Measurements from ENCODE around the gene MRPL27.

The MRPL27 gene

DNA sequence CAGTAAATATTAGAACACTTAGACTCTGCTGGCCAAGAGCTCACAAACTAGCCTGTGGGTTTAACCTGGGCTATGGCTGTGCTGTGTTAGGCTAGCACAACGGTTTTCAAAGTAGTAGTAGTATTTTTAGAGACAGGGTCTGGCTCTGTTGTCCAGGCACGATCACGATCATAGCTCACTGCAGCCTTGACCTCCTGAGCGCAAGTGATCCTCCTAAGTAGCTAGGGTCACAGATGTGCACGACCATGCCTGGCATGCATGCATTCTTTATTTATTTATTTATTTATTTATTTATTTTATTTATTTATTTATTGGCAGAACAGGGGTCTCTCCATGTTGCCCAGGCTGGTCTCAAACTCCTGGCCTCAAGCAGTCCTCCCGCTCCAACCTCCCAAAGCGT is 10.3 kb downstream of the MRPL27 start (continued):
- no peak for TF ChIP-seq ZNF423 (tag by site-specific recombination; IDR thresholded peaks at IDR 0.05)
- TF ChIP-seq ZNF76 (tag by site-specific recombination; IDR thresholded peaks at IDR 0.05; ENCODE audit: borderline replicate concordance, low read depth), result no peak
- TF ChIP-seq ZNF624 (tag by site-specific recombination; IDR thresholded peaks at IDR 0.05), result no peak
- TF ChIP-seq, protein P1, sequence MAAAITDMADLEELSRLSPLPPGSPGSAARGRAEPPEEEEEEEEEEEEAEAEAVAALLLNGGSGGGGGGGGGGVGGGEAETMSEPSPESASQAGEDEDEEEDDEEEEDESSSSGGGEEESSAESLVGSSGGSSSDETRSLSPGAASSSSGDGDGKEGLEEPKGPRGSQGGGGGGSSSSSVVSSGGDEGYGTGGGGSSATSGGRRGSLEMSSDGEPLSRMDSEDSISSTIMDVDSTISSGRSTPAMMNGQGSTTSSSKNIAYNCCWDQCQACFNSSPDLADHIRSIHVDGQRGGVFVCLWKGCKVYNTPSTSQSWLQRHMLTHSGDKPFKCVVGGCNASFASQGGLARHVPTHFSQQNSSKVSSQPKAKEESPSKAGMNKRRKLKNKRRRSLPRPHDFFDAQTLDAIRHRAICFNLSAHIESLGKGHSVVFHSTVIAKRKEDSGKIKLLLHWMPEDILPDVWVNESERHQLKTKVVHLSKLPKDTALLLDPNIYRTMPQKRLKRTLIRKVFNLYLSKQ (tag by site-specific recombination; IDR thresholded peaks at IDR 0.05; ENCODE audit: borderline replicate concordance), result no peak; the same call in 1 of the 2 replicates
- TF ChIP-seq, protein P2, sequence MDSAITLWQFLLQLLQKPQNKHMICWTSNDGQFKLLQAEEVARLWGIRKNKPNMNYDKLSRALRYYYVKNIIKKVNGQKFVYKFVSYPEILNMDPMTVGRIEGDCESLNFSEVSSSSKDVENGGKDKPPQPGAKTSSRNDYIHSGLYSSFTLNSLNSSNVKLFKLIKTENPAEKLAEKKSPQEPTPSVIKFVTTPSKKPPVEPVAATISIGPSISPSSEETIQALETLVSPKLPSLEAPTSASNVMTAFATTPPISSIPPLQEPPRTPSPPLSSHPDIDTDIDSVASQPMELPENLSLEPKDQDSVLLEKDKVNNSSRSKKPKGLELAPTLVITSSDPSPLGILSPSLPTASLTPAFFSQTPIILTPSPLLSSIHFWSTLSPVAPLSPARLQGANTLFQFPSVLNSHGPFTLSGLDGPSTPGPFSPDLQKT (IDR thresholded peaks at IDR 0.05; ENCODE audit: borderline replicate concordance, low read depth, low read length), result no peak
- TF ChIP-seq, protein P3, sequence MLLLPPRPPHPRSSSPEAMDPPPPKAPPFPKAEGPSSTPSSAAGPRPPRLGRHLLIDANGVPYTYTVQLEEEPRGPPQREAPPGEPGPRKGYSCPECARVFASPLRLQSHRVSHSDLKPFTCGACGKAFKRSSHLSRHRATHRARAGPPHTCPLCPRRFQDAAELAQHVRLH (tag by site-specific recombination; IDR thresholded peaks at IDR 0.05), result 0 out of 2 replicates have a peak, but pooled peaks have one; percentile 29
- TF ChIP-seq, protein P4, sequence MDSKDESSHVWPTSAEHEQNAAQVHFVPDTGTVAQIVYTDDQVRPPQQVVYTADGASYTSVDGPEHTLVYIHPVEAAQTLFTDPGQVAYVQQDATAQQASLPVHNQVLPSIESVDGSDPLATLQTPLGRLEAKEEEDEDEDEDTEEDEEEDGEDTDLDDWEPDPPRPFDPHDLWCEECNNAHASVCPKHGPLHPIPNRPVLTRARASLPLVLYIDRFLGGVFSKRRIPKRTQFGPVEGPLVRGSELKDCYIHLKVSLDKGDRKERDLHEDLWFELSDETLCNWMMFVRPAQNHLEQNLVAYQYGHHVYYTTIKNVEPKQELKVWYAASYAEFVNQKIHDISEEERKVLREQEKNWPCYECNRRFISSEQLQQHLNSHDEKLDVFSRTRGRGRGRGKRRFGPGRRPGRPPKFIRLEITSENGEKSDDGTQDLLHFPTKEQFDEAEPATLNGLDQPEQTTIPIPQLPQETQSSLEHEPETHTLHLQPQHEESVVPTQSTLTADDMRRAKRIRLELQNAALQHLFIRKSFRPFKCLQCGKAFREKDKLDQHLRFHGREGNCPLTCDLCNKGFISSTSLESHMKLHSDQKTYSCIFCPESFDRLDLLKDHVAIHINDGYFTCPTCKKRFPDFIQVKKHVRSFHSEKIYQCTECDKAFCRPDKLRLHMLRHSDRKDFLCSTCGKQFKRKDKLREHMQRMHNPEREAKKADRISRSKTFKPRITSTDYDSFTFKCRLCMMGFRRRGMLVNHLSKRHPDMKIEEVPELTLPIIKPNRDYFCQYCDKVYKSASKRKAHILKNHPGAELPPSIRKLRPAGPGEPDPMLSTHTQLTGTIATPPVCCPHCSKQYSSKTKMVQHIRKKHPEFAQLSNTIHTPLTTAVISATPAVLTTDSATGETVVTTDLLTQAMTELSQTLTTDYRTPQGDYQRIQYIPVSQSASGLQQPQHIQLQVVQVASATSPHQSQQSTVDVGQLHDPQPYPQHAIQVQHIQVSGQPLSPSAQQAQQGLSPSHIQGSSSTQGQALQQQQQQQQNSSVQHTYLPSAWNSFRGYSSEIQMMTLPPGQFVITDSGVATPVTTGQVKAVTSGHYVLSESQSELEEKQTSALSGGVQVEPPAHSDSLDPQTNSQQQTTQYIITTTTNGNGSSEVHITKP (tag by site-specific recombination; IDR thresholded peaks at IDR 0.05), result no peak
- no peak for TF ChIP-seq ZBTB17 (tag by site-specific recombination; IDR thresholded peaks at IDR 0.05)
- TF ChIP-seq IKZF3 (tag by site-specific recombination; IDR thresholded peaks at IDR 0.05), result no peak
- peak; percentile 41; the same call in 1 of the 2 replicates for TF ChIP-seq ZNF530 (tag by site-specific recombination; IDR thresholded peaks at IDR 0.05; ENCODE audit: low read depth)
- TF ChIP-seq, protein P5, sequence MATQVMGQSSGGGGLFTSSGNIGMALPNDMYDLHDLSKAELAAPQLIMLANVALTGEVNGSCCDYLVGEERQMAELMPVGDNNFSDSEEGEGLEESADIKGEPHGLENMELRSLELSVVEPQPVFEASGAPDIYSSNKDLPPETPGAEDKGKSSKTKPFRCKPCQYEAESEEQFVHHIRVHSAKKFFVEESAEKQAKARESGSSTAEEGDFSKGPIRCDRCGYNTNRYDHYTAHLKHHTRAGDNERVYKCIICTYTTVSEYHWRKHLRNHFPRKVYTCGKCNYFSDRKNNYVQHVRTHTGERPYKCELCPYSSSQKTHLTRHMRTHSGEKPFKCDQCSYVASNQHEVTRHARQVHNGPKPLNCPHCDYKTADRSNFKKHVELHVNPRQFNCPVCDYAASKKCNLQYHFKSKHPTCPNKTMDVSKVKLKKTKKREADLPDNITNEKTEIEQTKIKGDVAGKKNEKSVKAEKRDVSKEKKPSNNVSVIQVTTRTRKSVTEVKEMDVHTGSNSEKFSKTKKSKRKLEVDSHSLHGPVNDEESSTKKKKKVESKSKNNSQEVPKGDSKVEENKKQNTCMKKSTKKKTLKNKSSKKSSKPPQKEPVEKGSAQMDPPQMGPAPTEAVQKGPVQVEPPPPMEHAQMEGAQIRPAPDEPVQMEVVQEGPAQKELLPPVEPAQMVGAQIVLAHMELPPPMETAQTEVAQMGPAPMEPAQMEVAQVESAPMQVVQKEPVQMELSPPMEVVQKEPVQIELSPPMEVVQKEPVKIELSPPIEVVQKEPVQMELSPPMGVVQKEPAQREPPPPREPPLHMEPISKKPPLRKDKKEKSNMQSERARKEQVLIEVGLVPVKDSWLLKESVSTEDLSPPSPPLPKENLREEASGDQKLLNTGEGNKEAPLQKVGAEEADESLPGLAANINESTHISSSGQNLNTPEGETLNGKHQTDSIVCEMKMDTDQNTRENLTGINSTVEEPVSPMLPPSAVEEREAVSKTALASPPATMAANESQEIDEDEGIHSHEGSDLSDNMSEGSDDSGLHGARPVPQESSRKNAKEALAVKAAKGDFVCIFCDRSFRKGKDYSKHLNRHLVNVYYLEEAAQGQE (tag by site-specific recombination; IDR thresholded peaks at IDR 0.05), result peak; percentile 77
- no peak for TF ChIP-seq ZNF510 (tag by site-specific recombination; IDR thresholded peaks at IDR 0.05; ENCODE audit: insufficient replicate concordance)
- TF ChIP-seq ZNF791 (tag by site-specific recombination; IDR thresholded peaks at IDR 0.05), result peak; percentile 70; the same call in 1 of the 2 replicates
- no peak for TF ChIP-seq WT1 (tag by site-specific recombination; IDR thresholded peaks at IDR 0.05)
- no peak for TF ChIP-seq SALL2 (tag by site-specific recombination; IDR thresholded peaks at IDR 0.05; ENCODE audit: borderline replicate concordance)
- no peak for TF ChIP-seq EGR2 (tag by site-specific recombination; IDR thresholded peaks at IDR 0.05; ENCODE audit: low read depth)
- no peak for TF ChIP-seq HOXD13 (CRISPR knock-in tag; IDR thresholded peaks at IDR 0.05; ENCODE audit: borderline replicate concordance)
- peak; percentile 34 for TF ChIP-seq ZNF654 (tag by site-specific recombination; IDR thresholded peaks at IDR 0.05; ENCODE audit: low read depth)
- no peak for TF ChIP-seq ZNF202 (tag by site-specific recombination; IDR thresholded peaks at IDR 0.05; ENCODE audit: borderline replicate concordance)
- TF ChIP-seq, protein P6, sequence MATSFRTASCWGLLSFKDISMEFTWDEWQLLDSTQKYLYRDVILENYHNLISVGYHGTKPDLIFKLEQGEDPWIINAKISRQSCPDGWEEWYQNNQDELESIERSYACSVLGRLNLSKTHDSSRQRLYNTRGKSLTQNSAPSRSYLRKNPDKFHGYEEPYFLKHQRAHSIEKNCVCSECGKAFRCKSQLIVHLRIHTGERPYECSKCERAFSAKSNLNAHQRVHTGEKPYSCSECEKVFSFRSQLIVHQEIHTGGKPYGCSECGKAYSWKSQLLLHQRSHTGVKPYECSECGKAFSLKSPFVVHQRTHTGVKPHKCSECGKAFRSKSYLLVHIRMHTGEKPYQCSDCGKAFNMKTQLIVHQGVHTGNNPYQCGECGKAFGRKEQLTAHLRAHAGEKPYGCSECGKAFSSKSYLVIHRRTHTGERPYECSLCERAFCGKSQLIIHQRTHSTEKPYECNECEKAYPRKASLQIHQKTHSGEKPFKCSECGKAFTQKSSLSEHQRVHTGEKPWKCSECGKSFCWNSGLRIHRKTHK (tag by site-specific recombination; IDR thresholded peaks at IDR 0.05), result no peak
- no peak for TF ChIP-seq ZNF544 (tag by site-specific recombination; IDR thresholded peaks at IDR 0.05)
- no peak for TF ChIP-seq SP7 (tag by site-specific recombination; IDR thresholded peaks at IDR 0.05)
- TF ChIP-seq ZNF10 (tag by site-specific recombination; IDR thresholded peaks at IDR 0.05), result no peak
- no peak for TF ChIP-seq ZNF596 (tag by site-specific recombination; IDR thresholded peaks at IDR 0.05)
- TF ChIP-seq ZBTB1 (tag by site-specific recombination; IDR thresholded peaks at IDR 0.05), result no peak
- TF ChIP-seq ZNF629 (tag by site-specific recombination; IDR thresholded peaks at IDR 0.05), result no peak
- TF ChIP-seq ZNF211 (tag by site-specific recombination; IDR thresholded peaks at IDR 0.05; ENCODE audit: low read depth), result no peak
- TF ChIP-seq, protein P7, sequence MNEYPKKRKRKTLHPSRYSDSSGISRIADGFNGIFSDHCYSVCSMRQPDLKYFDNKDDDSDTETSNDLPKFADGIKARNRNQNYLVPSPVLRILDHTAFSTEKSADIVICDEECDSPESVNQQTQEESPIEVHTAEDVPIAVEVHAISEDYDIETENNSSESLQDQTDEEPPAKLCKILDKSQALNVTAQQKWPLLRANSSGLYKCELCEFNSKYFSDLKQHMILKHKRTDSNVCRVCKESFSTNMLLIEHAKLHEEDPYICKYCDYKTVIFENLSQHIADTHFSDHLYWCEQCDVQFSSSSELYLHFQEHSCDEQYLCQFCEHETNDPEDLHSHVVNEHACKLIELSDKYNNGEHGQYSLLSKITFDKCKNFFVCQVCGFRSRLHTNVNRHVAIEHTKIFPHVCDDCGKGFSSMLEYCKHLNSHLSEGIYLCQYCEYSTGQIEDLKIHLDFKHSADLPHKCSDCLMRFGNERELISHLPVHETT (tag by site-specific recombination; IDR thresholded peaks at IDR 0.05), result no peak
